ENCODE data around the gene RUNX3. TPM values are rescaled to one million over a fixed set of nuclear protein-coding genes. Genes with fewer than 3 reads are reported as not detected.

RUNX3 gene
- total and polyA plus RNA-seq, 4 donors: 0.43 to 1.1 (median 0.88) TPM

- no peak overlapping the region for H3K27ac ChIP-seq (ENCODE audit: low read depth in 1 of 2, low read length in 2 of 2)
- no peak overlapping the region for H3K4me3 ChIP-seq (ENCODE audit: low read depth in 1 of 3, low read length in 3 of 3)
- WGBS: 95% methylated on average over 3 of the region's 3 CpGs
- TF ChIP-seq ATF3 (IDR thresholded peaks at IDR 0.05) (no peak), GABPA (IDR thresholded peaks at IDR 0.05 in 1 of 2, conservative IDR thresholded peaks at IDR 0.05 in 1 of 2) (no peak), FOXA2 (IDR thresholded peaks at IDR 0.05) (no peak), HNF4A (conservative IDR thresholded peaks at IDR 0.05) (no peak)
- no peak overlapping the region for H3K9ac ChIP-seq (ENCODE audit: low read depth in 1 of 2, low read length in 2 of 2)
- H3K9me3 ChIP-seq (ENCODE audit: control insufficient read depth in 4 of 4, low read length in 3 of 4): no peaks in the 10 kb centered on the region
- H3K36me3 ChIP-seq (ENCODE audit: control insufficient read depth in 4 of 4, insufficient read depth in 3 of 4, low read depth in 1 of 4, low read length in 3 of 4): no peaks in the 10 kb centered on the region
- no peaks in the 10 kb centered on the region for H3K27me3 ChIP-seq (ENCODE audit: control insufficient read depth in 4 of 4, insufficient read depth in 4 of 4, low read length in 3 of 4)
- H3K4me1 ChIP-seq (ENCODE audit: control insufficient read depth in 4 of 4, insufficient read depth in 4 of 4, low read length in 3 of 4): no peaks in the 10 kb centered on the region
- DNase-seq (ENCODE audit: low spot score): no peak
Observed at GRCh38 chr1:24865587-24865986, 64.5 kb downstream of the RUNX3 start.

- DNase-seq (ENCODE audit: low spot score): no peak
- WGBS: 91% methylated on average over 7 of the region's 7 CpGs
- H3K4me3 ChIP-seq (ENCODE audit: low read depth in 1 of 3, low read length in 3 of 3): no peak overlapping the region
Observed at GRCh38 chr1:24865168-24865567, 64.9 kb downstream of the RUNX3 start.

More at GRCh38 chr1:24865168-24865567, 64.9 kb downstream of the RUNX3 start:
- Histone ChIP-seq H3K9ac (ENCODE audit: low read depth in 1 of 2, low read length in 2 of 2) (no peak overlapping the region), H3K27me3 (ENCODE audit: control insufficient read depth in 4 of 4, insufficient read depth in 4 of 4, low read length in 3 of 4) (no peaks in the 10 kb centered on the region), H3K9me3 (ENCODE audit: control insufficient read depth in 4 of 4, low read length in 3 of 4) (no peaks in the 10 kb centered on the region), H3K4me1 (ENCODE audit: control insufficient read depth in 4 of 4, insufficient read depth in 4 of 4, low read length in 3 of 4) (no peaks in the 10 kb centered on the region), H3K27ac (ENCODE audit: low read depth in 1 of 2, low read length in 2 of 2) (no peak overlapping the region), H3K36me3 (ENCODE audit: control insufficient read depth in 4 of 4, insufficient read depth in 3 of 4, low read depth in 1 of 4, low read length in 3 of 4) (no peaks in the 10 kb centered on the region)
- TF ChIP-seq RAD21 (IDR thresholded peaks at IDR 0.05): no peak
- no peak for TF ChIP-seq ATF3 (IDR thresholded peaks at IDR 0.05)
- TF ChIP-seq GABPA (IDR thresholded peaks at IDR 0.05 in 1 of 2, conservative IDR thresholded peaks at IDR 0.05 in 1 of 2): no peak
- no peak for TF ChIP-seq HNF4A (conservative IDR thresholded peaks at IDR 0.05)
- no peak for TF ChIP-seq FOXA1 (IDR thresholded peaks at IDR 0.05)
- TF ChIP-seq TAF1 (conservative IDR thresholded peaks at IDR 0.05): no peak
- no peak for TF ChIP-seq JUND (IDR thresholded peaks at IDR 0.05)
- no peak for TF ChIP-seq REST (IDR thresholded peaks at IDR 0.05)
- TF ChIP-seq HNF4G (IDR thresholded peaks at IDR 0.05): no peak
- no peak for TF ChIP-seq ZBTB33 (IDR thresholded peaks at IDR 0.05)
- TF ChIP-seq SP1 (IDR thresholded peaks at IDR 0.05): no peak
- TF ChIP-seq RXRA (IDR thresholded peaks at IDR 0.05): no peak
- no peak for TF ChIP-seq NR2F2 (IDR thresholded peaks at IDR 0.05)
- TF ChIP-seq FOXA2 (IDR thresholded peaks at IDR 0.05): no peak
- TF ChIP-seq EGR1 (IDR thresholded peaks at IDR 0.05; ENCODE audit: low read depth in 2 of 2): no peak
- no peak for TF ChIP-seq YY1 (IDR thresholded peaks at IDR 0.05)
- no peak for TF ChIP-seq CTCF (IDR thresholded peaks at IDR 0.05; ENCODE audit: low read depth, low read length, missing input control)
- TF ChIP-seq MAX (IDR thresholded peaks at IDR 0.05): no peak
